Nephron (organoid): Measurements from ENCODE around the gene CAMTA1.

ENCODE experiments used
- H3K27ac Mint-ChIP-seq, 3 experiments: 2 replicates each; pipeline ENCODE4 v1.8.0; 2020; ENCODE audit warnings: mixed read lengths in 3 of 3, mild to moderate bottlenecking in 2 of 3, moderate library complexity in 1 of 3
- H3K27me3 Mint-ChIP-seq: 2 replicates; pipeline ENCODE4 v1.8.0; 2021; ENCODE audit warnings: low read depth, mild to moderate bottlenecking, moderate library complexity, mixed read lengths
- H3K36me3 Mint-ChIP-seq: 2 replicates; pipeline ENCODE4 v1.8.0; 2020; ENCODE audit warnings: low read depth, mixed read lengths
- H3K4me1 Mint-ChIP-seq: 2 replicates; pipeline ENCODE4 v1.8.0; 2020; ENCODE audit warnings: mixed read lengths
- H3K4me3 Mint-ChIP-seq, 3 experiments: 2 replicates each; pipeline ENCODE4 v1.8.0; 2020; ENCODE audit warnings: mild to moderate bottlenecking in 3 of 3, mixed read lengths in 3 of 3, moderate library complexity in 2 of 3
- H3K9me3 Mint-ChIP-seq: 2 replicates; pipeline ENCODE4 v1.8.0; 2020; ENCODE audit warnings: mixed read lengths
- CTCF ChIP-seq, 3 experiments: fragments of 200-600 bp; sonication (generic); IDR thresholded peaks; one replicate each; pipeline ENCODE4 v1.5.0; 2021; ENCODE audit warnings: antibody characterized with exemption in 3 of 3; ENCODE audit not compliant: unreplicated experiment in 3 of 3

The CAMTA1 gene

GRCh38 chr1:7813677-7814373 is 1028.6 kb downstream of the CAMTA1 start:
- H3K4me1 Mint-ChIP-seq = no peaks in the 10 kb centered on the region
- H3K36me3 Mint-ChIP-seq = peaks cover 40% of the 10 kb centered on the region
- H3K4me3 Mint-ChIP-seq = no peak overlapping the region
- peaks cover 24% of the 10 kb centered on the region for H3K9me3 Mint-ChIP-seq
- no peak overlapping the region for H3K27ac Mint-ChIP-seq
- H3K27me3 Mint-ChIP-seq = no peaks in the 10 kb centered on the region
- TF ChIP-seq CTCF (IDR thresholded peaks at IDR 0.05; ENCODE audit: unreplicated experiment in 3 of 3) = no peak
